Osteoblast (primary cell): ENCODE measurements around the gene FGF14. TPM values are rescaled to one million over a fixed set of nuclear protein-coding genes. Genes with fewer than 3 reads are reported as not detected.

Experiments used
- DNase-seq: peaks from one replicate; pipeline ENCODE4 v3.0.0; 2011; ENCODE audit warnings: low spot score, mixed read lengths; ENCODE audit not compliant: insufficient read length; ENCODE audit errors: missing footprints
- H2AFZ ChIP-seq: 2 replicates; pipeline ENCODE4 v1.6.0; 2011; ENCODE audit warnings: mild to moderate bottlenecking, low read length
- H3K27ac ChIP-seq: 2 replicates; pipeline ENCODE4 v1.5.1; 2011; ENCODE audit warnings: mild to moderate bottlenecking, low read depth, low read length, moderate library complexity
- H3K27me3 ChIP-seq: 2 replicates; pipeline ENCODE4 v1.6.0; 2012; ENCODE audit warnings: mild to moderate bottlenecking, control low read depth, inconsistent platforms, low read length, moderate library complexity; ENCODE audit not compliant: insufficient read depth
- H3K36me3 ChIP-seq: 2 replicates; pipeline ENCODE4 v1.5.1; 2011; ENCODE audit warnings: mild to moderate bottlenecking, low read length, control low read depth, moderate library complexity; ENCODE audit not compliant: insufficient read depth
- H3K4me1 ChIP-seq: 2 replicates; pipeline ENCODE4 v1.5.1; 2011; ENCODE audit warnings: mild to moderate bottlenecking, low read length, control low read depth, moderate library complexity; ENCODE audit not compliant: insufficient read depth
- H3K4me2 ChIP-seq: 2 replicates; pipeline ENCODE4 v1.6.0; 2011; ENCODE audit warnings: mild to moderate bottlenecking, low read length; ENCODE audit not compliant: insufficient read depth
- H3K4me3 ChIP-seq: fragments of 200-600 bp; sonication (generic); 3 replicates; pipeline ENCODE4 v1.5.1; 2012; ENCODE audit warnings: mild to moderate bottlenecking, low read length, inconsistent platforms; ENCODE audit not compliant: insufficient read depth
- H3K79me2 ChIP-seq: 2 replicates; pipeline ENCODE4 v1.6.0; 2012; ENCODE audit warnings: mild to moderate bottlenecking, low read length, control low read depth, inconsistent platforms; ENCODE audit not compliant: insufficient read depth
- H3K9me3 ChIP-seq: 2 replicates; pipeline ENCODE4 v1.5.1; 2011; ENCODE audit warnings: low read depth, low read length, control low read depth
- H4K20me1 ChIP-seq: 2 replicates; pipeline ENCODE4 v1.6.0; 2012; ENCODE audit warnings: mild to moderate bottlenecking, low read length, control low read depth; ENCODE audit not compliant: insufficient read depth
- total RNA-seq: library from RNA; depleted of rRNA; stranded (reverse); fragments of >200 nt; gene quantifications from 2 replicates; pipeline ENCODE4 v1.2.3, GENCODE V29; 2012
- TF ChIP-seq, protein P1 (sequence below): IDR thresholded peaks from 2 replicates; pipeline ENCODE4 v1.5.1; 2011; ENCODE audit warnings: mild to moderate bottlenecking, low read depth, low read length, moderate library complexity; ENCODE audit errors: extremely low read depth

FGF14 gene
- total RNA-seq, 1 donor = under 0.01 TPM

DNA sequence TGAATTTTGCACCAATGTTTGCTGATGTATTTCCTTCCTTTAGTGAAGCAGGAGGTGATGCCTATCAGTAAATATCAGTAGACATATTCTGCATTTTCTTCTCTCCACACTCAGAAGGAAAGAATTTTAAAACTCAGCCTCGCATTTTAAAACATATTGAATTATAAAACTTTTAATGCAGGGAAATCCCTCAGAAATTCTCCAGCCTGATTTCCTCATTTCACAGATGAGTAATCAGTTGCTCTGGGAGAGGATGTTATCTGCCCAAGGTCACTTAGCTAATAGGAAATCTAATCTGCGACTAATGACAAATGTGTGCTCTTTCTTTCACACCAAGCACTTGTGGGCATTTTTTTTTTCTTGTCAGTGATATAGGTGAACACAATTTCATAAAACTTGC lies 628.8 kb downstream of the FGF14 start:
- no peaks in the 10 kb centered on the region for H3K4me1 ChIP-seq
- TF ChIP-seq, protein P1, sequence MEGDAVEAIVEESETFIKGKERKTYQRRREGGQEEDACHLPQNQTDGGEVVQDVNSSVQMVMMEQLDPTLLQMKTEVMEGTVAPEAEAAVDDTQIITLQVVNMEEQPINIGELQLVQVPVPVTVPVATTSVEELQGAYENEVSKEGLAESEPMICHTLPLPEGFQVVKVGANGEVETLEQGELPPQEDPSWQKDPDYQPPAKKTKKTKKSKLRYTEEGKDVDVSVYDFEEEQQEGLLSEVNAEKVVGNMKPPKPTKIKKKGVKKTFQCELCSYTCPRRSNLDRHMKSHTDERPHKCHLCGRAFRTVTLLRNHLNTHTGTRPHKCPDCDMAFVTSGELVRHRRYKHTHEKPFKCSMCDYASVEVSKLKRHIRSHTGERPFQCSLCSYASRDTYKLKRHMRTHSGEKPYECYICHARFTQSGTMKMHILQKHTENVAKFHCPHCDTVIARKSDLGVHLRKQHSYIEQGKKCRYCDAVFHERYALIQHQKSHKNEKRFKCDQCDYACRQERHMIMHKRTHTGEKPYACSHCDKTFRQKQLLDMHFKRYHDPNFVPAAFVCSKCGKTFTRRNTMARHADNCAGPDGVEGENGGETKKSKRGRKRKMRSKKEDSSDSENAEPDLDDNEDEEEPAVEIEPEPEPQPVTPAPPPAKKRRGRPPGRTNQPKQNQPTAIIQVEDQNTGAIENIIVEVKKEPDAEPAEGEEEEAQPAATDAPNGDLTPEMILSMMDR = no peak

DNA sequence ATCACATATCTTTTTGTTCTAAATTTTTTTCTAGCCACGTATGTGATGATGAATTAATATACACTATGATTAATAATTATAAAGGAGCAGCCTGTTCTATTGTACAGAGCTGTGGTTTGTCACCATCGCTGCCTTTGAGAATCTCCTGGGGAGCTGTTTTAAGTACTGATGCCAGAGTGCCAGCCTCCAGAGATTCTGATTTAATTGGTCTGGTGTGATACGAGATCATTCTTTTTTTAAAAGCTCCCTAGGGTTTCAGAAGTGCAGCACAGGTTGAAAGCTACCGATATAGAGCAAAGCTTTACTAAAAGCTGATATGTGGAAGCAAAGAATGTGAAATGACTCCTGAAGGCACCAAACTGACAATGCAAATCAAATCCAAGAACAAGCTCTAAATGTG lies 634.7 kb downstream of the FGF14 start:
- TF ChIP-seq, protein P1 = no peak
- Histone ChIP-seq H3K27me3 (no peaks in the 10 kb centered on the region), H3K4me1 (no peaks in the 10 kb centered on the region), H3K4me3 (no peak overlapping the region), H3K79me2 (no peaks in the 10 kb centered on the region), H3K36me3 (no peaks in the 10 kb centered on the region), H3K27ac (no peak overlapping the region), H3K4me2 (no peak overlapping the region), H4K20me1 (no peaks in the 10 kb centered on the region), H3K9me3 (no peaks in the 10 kb centered on the region), H2AFZ (no peak overlapping the region)
- DNase-seq = no peak

More for the DNA sequence above, 628.8 kb downstream of the FGF14 start:
- no peak overlapping the region for H3K4me3 ChIP-seq
- H3K36me3 ChIP-seq = no peaks in the 10 kb centered on the region
- DNase-seq = no peak
- no peaks in the 10 kb centered on the region for H3K79me2 ChIP-seq
- no peaks in the 10 kb centered on the region for H4K20me1 ChIP-seq
- peaks cover 5% of the 10 kb centered on the region for H3K27me3 ChIP-seq
- no peak overlapping the region for H3K4me2 ChIP-seq
- H2AFZ ChIP-seq = no peak overlapping the region
- H3K27ac ChIP-seq = no peak overlapping the region
- H3K9me3 ChIP-seq = no peaks in the 10 kb centered on the region

DNA sequence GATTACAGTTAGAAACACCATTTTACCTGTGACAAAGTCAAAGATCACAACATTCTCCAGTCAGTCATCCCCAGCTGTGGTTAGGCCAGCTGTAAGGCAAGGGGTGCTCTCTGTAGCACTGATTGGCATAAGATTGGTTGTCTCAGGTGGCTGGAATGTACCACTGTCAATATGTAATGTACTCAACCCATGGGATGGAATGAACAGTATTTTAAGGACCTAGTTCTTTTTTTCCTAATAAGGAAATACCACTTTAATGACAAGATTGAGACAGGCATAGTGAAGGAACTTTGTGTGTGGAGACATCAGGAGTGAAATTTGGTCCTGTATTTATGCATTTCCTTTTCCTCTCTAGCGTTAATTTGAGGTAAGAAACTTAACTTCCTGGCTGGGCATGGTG lies 638.7 kb downstream of the FGF14 start:
- H3K36me3 ChIP-seq = no peaks in the 10 kb centered on the region
- no peaks in the 10 kb centered on the region for H3K9me3 ChIP-seq
- TF ChIP-seq, protein P1 = no peak
- H3K79me2 ChIP-seq = no peaks in the 10 kb centered on the region
- no peak overlapping the region for H3K27ac ChIP-seq
- DNase-seq = no peak
- H3K4me2 ChIP-seq = no peak overlapping the region
- H2AFZ ChIP-seq = no peak overlapping the region
- H3K27me3 ChIP-seq = no peaks in the 10 kb centered on the region
- no peaks in the 10 kb centered on the region for H3K4me1 ChIP-seq
- H4K20me1 ChIP-seq = no peaks in the 10 kb centered on the region
- no peak overlapping the region for H3K4me3 ChIP-seq

DNA sequence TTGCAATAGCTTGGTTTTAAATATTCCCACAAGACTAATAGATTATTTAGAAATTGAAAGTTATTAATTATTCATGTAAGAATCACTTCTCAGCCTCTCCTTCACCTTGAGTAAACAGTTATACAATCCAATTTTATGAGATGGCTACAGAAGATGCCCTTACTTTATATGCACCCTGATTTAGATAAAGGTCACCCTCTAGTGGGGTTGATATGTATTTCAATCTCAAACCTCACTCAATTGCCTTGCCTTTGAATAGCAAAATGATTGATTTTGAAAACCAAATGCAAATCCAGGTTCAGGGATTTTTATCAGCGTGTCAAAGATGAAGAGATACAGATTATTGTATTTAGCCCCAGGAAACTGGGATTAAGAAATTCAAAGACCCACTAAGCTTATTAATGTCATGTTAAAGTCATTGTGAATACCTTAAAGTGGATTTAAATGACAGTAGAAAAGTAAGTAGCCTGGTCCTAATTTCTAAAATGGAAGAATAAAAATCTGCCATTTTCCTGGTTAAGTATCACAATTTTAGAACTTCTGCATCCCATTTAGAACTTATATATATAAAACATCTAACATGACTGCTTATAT lies 644.3 kb downstream of the FGF14 start:
- Histone ChIP-seq H2AFZ (no peak overlapping the region), H3K27me3 (no peaks in the 10 kb centered on the region), H3K4me3 (no peak overlapping the region), H4K20me1 (no peaks in the 10 kb centered on the region), H3K27ac (no peak overlapping the region), H3K4me2 (no peak overlapping the region), H3K79me2 (no peaks in the 10 kb centered on the region), H3K4me1 (no peaks in the 10 kb centered on the region), H3K9me3 (no peaks in the 10 kb centered on the region), H3K36me3 (no peaks in the 10 kb centered on the region)
- TF ChIP-seq, protein P1 = peak; percentile 54
- DNase-seq = peak; percentile 26
